ENCODE results near the gene SRSF2. TPM values are rescaled to one million over a fixed set of nuclear protein-coding genes. Genes with fewer than 3 reads are reported as not detected.

Gene SRSF2
- total RNA-seq, 1 donor from 2014 or later = 329 TPM

DNA sequence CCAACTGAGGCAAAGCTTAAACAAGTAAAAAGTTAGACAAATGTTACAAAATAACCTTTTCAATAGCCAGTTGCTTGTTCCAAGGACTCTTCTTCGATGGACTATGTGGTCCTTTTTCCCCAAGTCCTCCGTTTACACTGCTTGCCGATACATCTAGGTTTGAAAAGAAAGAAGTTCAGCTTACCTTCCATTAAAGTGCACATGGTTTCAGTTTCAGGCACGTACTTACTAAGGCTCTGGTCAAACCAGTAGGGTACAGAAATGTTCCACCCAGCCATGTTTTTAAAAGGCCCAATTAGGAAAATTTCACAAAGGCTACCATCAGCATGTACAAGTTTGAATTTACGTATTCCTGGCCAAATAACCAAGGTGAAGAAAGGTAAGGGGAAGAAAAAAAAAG, 2.1 kb downstream of the SRSF2 start:
- Histone ChIP-seq H3K9ac (peak overlapping the region; percentile 63), H2AFZ (replicated peaks) (no peak overlapping the region), H3K4me3 (peak overlapping the region; percentile 90), H3F3A (ENCODE audit: low read depth) (peaks cover 69% of the 10 kb centered on the region), H3K9me3 (ENCODE audit: low read depth) (no peaks in the 10 kb centered on the region), H3K36me3 (peaks cover 34% of the 10 kb centered on the region), H3K27ac (no peak overlapping the region), H4K20me1 (ENCODE audit: low read depth) (peaks cover 46% of the 10 kb centered on the region), H3K4me2 (peak overlapping the region; percentile 98), H3K27me3 (no peaks in the 10 kb centered on the region), H3K4me1 (peaks cover 27% of the 10 kb centered on the region), H3K79me2 (ENCODE audit: low read depth) (peaks cover 84% of the 10 kb centered on the region)
- H3K9me3 Mint-ChIP-seq = no peaks in the 10 kb centered on the region
- DNase-seq (ENCODE audit: low spot score) = peak; percentile 16
- peak overlapping the region; percentile 24 for H3K27ac Mint-ChIP-seq
- H3K4me1 Mint-ChIP-seq = peaks cover 44% of the 10 kb centered on the region
- peaks cover 4% of the 10 kb centered on the region for H3K27me3 Mint-ChIP-seq (ENCODE audit: insufficient read depth, low read depth)
- H3K4me3 Mint-ChIP-seq = peak overlapping the region; percentile 99
- TF ChIP-seq EZH2 (IDR thresholded peaks at IDR 0.05) (no peak), EZH2phosphoT487 (IDR thresholded peaks at IDR 0.05) (no peak)
- TF ChIP-seq, protein P1, sequence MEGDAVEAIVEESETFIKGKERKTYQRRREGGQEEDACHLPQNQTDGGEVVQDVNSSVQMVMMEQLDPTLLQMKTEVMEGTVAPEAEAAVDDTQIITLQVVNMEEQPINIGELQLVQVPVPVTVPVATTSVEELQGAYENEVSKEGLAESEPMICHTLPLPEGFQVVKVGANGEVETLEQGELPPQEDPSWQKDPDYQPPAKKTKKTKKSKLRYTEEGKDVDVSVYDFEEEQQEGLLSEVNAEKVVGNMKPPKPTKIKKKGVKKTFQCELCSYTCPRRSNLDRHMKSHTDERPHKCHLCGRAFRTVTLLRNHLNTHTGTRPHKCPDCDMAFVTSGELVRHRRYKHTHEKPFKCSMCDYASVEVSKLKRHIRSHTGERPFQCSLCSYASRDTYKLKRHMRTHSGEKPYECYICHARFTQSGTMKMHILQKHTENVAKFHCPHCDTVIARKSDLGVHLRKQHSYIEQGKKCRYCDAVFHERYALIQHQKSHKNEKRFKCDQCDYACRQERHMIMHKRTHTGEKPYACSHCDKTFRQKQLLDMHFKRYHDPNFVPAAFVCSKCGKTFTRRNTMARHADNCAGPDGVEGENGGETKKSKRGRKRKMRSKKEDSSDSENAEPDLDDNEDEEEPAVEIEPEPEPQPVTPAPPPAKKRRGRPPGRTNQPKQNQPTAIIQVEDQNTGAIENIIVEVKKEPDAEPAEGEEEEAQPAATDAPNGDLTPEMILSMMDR (IDR thresholded peaks at IDR 0.05) = no peak
- peaks cover 28% of the 10 kb centered on the region for H3K36me3 Mint-ChIP-seq

GRCh38 chr17:76734080-76734840, 2.9 kb downstream of the SRSF2 start:
- Mint-ChIP-seq H3K27me3 (ENCODE audit: insufficient read depth, low read depth) (peaks cover 4% of the 10 kb centered on the region), H3K9me3 (no peaks in the 10 kb centered on the region), H3K4me1 (peaks cover 43% of the 10 kb centered on the region), H3K36me3 (peaks cover 28% of the 10 kb centered on the region), H3K4me3 (peak overlapping the region; percentile 99), H3K27ac (no peak overlapping the region)
- Histone ChIP-seq H3K27ac (peak overlapping the region; percentile 3), H3F3A (ENCODE audit: low read depth) (peaks cover 75% of the 10 kb centered on the region), H3K27me3 (no peaks in the 10 kb centered on the region), H3K9me3 (ENCODE audit: low read depth) (no peaks in the 10 kb centered on the region), H3K4me1 (peaks cover 27% of the 10 kb centered on the region), H3K9ac (peak overlapping the region; percentile 63), H3K4me2 (peak overlapping the region; percentile 98), H4K20me1 (ENCODE audit: low read depth) (peaks cover 46% of the 10 kb centered on the region), H2AFZ (replicated peaks) (no peak overlapping the region), H3K36me3 (peaks cover 34% of the 10 kb centered on the region), H3K4me3 (peak overlapping the region; percentile 90), H3K79me2 (ENCODE audit: low read depth) (peaks cover 80% of the 10 kb centered on the region)
- TF ChIP-seq EZH2 (IDR thresholded peaks at IDR 0.05) (no peak), EZH2phosphoT487 (IDR thresholded peaks at IDR 0.05) (no peak)
- TF ChIP-seq, protein P1 (IDR thresholded peaks at IDR 0.05) = no peak
- DNase-seq (ENCODE audit: low spot score) = no peak

DNA sequence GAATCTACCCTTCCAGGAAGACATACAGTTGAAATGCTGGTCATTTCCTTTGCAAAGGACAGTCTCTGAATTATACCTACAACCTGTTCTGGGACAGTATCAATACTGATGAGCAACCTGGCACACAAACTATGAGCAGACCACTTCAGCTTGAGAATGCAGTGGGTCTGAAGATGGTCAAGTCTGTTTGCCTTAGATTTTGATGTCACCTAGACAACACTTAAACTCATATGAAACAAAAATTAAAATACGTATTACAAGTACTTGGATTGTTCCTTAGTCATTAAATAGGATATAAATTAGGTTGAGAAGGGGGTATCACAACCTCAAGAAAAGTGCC, 3.5 kb downstream of the SRSF2 start:
- DNase-seq (ENCODE audit: low spot score) = no peak
- no peaks in the 10 kb centered on the region for H3K9me3 ChIP-seq (ENCODE audit: low read depth)
- H3K27me3 Mint-ChIP-seq (ENCODE audit: insufficient read depth, low read depth) = peaks cover 8% of the 10 kb centered on the region
- no peaks in the 10 kb centered on the region for H3K27me3 ChIP-seq
- peaks cover 46% of the 10 kb centered on the region for H4K20me1 ChIP-seq (ENCODE audit: low read depth)
- peaks cover 34% of the 10 kb centered on the region for H3K36me3 ChIP-seq
- H3K4me2 ChIP-seq = peak overlapping the region; percentile 98
- no peak overlapping the region for H3K9ac ChIP-seq
- H3K9me3 Mint-ChIP-seq = no peaks in the 10 kb centered on the region
- peaks cover 22% of the 10 kb centered on the region for H3K4me1 ChIP-seq
- H2AFZ ChIP-seq (replicated peaks) = no peak overlapping the region
- H3K4me3 Mint-ChIP-seq = peak overlapping the region; percentile 17
- H3K4me3 ChIP-seq = peak overlapping the region; percentile 90
- peak overlapping the region; percentile 3 for H3K27ac ChIP-seq
- peaks cover 80% of the 10 kb centered on the region for H3K79me2 ChIP-seq (ENCODE audit: low read depth)
- H3K36me3 Mint-ChIP-seq = peaks cover 28% of the 10 kb centered on the region
- no peak overlapping the region for H3K27ac Mint-ChIP-seq
- H3F3A ChIP-seq (ENCODE audit: low read depth) = peaks cover 77% of the 10 kb centered on the region
- H3K4me1 Mint-ChIP-seq = peaks cover 37% of the 10 kb centered on the region
- TF ChIP-seq, protein P1 (IDR thresholded peaks at IDR 0.05) = no peak
- no peak for TF ChIP-seq EZH2phosphoT487 (IDR thresholded peaks at IDR 0.05)
- no peak for TF ChIP-seq EZH2 (IDR thresholded peaks at IDR 0.05)
